ENCODE data around the gene TMSB10.
A peak's percentile ranks its signal among the peaks of the same experiment; 100 is the strongest.

Gene TMSB10

GRCh38 chr2:84931384-84931821 is 25.9 kb downstream of the TMSB10 start:
- DNase-seq (ENCODE audit: low read depth in 2 of 2, low spot score in 1 of 2), result no peak

DNA sequence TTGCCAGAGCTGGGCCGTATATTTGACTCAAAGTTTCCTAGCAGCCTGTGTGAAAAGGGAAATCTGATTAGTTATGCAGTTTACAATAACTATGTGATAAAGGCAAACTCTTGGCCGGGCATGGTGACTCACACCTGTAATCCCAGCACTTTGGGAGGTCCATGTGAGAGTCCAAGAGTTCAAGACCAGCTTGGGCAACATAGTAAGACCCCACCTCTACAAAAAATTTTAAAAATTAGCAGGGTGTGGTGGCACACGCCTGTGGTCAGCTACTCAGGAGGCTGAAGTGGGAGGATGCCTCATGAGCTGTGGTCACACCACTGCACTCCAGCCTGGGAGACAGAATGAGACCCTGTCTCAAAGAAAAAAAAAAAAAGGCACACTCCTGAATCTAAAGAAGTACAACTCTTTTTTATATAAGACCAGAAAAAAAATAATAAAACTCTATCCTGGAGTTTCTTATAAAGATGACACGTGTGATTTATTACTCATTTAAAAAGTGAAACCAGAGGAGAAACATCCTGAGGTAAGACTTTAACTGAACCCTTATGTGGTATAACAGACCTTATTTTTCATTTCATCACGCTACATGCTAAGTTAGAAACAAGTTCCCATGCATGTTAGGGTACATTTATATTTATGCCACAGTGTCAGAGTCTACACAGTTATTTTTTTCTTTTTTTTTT is 32.9 kb downstream of the TMSB10 start:
- DNase-seq (ENCODE audit: low read depth in 2 of 2, low spot score in 1 of 2), result no peak

- DNase-seq (ENCODE audit: low read depth in 2 of 2, low spot score in 1 of 2), result peak; percentile 45 to 63
Measured at GRCh38 chr2:84939426-84940087, 34.1 kb downstream of the TMSB10 start.

DNA sequence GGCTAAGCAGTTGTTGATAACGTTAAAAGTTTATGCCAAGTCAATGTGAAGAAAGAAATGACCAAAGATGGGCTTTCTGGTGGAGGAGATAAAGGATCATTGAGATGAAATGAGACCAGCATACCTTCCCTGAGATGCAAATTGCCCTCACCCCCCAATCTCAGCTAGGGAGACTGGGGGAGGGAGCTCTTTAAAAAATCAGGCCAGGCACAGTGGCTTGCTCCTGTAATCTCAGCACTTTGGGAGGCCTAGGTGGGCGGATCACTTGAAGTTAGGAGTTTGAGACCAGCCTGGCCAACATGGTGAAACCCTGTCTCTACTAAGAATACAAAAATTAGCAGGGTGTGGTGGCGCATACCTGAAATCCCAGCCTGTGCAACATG is 34.6 kb downstream of the TMSB10 start:
- no peak for DNase-seq (ENCODE audit: low read depth in 2 of 2, low spot score in 1 of 2)

DNA sequence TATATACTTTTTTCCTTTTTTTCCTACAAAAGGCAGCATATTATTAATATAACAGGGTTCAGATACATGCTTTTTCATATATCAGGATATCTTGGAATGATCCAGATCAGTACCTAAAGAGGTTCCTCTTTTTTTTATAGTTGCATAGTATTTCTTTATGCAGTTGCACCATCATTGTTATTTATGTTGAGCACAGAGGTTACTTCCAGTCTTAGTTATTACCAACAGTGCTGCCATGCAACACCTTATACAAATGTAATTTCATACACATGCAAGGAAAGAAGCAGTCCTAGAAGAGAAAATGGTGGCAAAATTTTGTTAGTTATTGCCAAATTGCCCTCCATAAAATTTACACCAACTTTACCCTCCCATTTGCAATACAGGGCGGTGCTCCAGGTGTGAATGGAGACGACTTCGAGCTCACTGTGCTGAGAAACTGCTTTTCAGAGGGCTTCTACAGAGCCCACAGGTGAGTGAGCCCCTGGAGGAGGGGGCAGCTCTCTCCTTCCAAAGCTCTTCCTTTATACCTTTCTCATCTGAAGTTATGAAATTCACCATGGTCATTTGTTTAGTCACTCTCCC is 35.5 kb downstream of the TMSB10 start:
- DNase-seq (ENCODE audit: low read depth in 2 of 2, low spot score in 1 of 2), result no peak

DNA sequence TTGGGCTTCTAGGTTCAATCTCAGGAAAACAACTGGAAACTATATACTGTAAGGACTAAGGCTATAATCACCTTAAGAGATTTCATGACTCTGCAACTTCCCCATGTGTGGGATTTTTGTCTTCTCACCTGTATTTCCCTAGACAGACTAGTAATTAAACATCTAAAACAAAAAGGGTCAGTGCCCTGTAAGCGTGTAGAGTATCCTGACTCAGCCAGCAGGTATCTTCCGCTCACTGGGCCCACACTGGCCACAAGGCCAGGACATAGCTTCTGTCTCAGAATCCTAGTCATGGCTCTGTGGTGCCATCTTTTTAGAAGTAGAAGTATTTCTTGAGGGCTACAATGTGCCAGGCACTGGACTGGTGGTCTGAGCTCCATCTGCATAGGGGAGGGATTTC is 36.7 kb downstream of the TMSB10 start:
- DNase-seq (ENCODE audit: low read depth in 2 of 2, low spot score in 1 of 2), result no peak

GRCh38 chr2:84942964-84943421 is 37.5 kb downstream of the TMSB10 start:
- DNase-seq (ENCODE audit: low read depth in 2 of 2, low spot score in 1 of 2), result no peak

- no peak for DNase-seq (ENCODE audit: low read depth in 2 of 2, low spot score in 1 of 2)
Measured at GRCh38 chr2:84944295-84944909, 38.9 kb downstream of the TMSB10 start.

- peak in 1 of 2 donors; percentile 7 for DNase-seq (ENCODE audit: low read depth in 2 of 2, low spot score in 1 of 2)
Measured at GRCh38 chr2:84945838-84946203, 40.4 kb downstream of the TMSB10 start.

- DNase-seq (ENCODE audit: low read depth in 2 of 2, low spot score in 1 of 2), result peak in 1 of 2 donors; percentile 68
Measured at GRCh38 chr2:84946204-84947009, 41.0 kb downstream of the TMSB10 start.

- DNase-seq (ENCODE audit: low read depth in 2 of 2, low spot score in 1 of 2), result no peak
Measured at GRCh38 chr2:84947010-84947593, 41.6 kb downstream of the TMSB10 start.

GRCh38 chr2:84953535-84953934 is 48.1 kb downstream of the TMSB10 start:
- DNase-seq (ENCODE audit: low read depth in 2 of 2, low spot score in 1 of 2), result no peak

GRCh38 chr2:84954329-84954728 is 48.9 kb downstream of the TMSB10 start:
- DNase-seq (ENCODE audit: low read depth in 2 of 2, low spot score in 1 of 2), result no peak
